ENCODE measurements around the gene ACACB.

Gene ACACB

GRCh38 chr12:109178532-109178931, 62.1 kb downstream of the ACACB start:
- FAIRE-seq = no peak

- no peak for FAIRE-seq
These were observed 63.5 kb downstream of the ACACB start for GRCh38 chr12:109179927-109180326.

- no peak for FAIRE-seq
These were observed 65.9 kb downstream of the ACACB start for GRCh38 chr12:109182041-109182839.

- FAIRE-seq = no peak
These were observed 69.1 kb downstream of the ACACB start for GRCh38 chr12:109185441-109185840.

- no peak for FAIRE-seq
These were observed 70.7 kb downstream of the ACACB start for GRCh38 chr12:109186993-109187653.

- FAIRE-seq = no peak
These were observed 71.8 kb downstream of the ACACB start for GRCh38 chr12:109188108-109188712.

GRCh38 chr12:109189291-109189690, 72.9 kb downstream of the ACACB start:
- no peak for FAIRE-seq

- no peak for FAIRE-seq
These were observed 75.3 kb downstream of the ACACB start for GRCh38 chr12:109191621-109192250.

GRCh38 chr12:109192358-109192757, 76.0 kb downstream of the ACACB start:
- FAIRE-seq = no peak

GRCh38 chr12:109193896-109194295, 77.5 kb downstream of the ACACB start:
- FAIRE-seq = no peak

GRCh38 chr12:109196332-109196731, 79.9 kb downstream of the ACACB start:
- FAIRE-seq = no peak

GRCh38 chr12:109197327-109197726, 80.9 kb downstream of the ACACB start:
- FAIRE-seq = no peak

- no peak for FAIRE-seq
These were observed 82.9 kb downstream of the ACACB start for GRCh38 chr12:109199324-109199723.

- FAIRE-seq = no peak
These were observed 84.6 kb downstream of the ACACB start for GRCh38 chr12:109200825-109201495.

- no peak for FAIRE-seq
These were observed 85.1 kb downstream of the ACACB start for GRCh38 chr12:109201496-109201885.

- no peak for FAIRE-seq
These were observed 86.4 kb downstream of the ACACB start for GRCh38 chr12:109202770-109203169.

- no peak for FAIRE-seq
These were observed 87.1 kb downstream of the ACACB start for GRCh38 chr12:109203480-109203879.

- no peak for FAIRE-seq
These were observed 92.7 kb downstream of the ACACB start for GRCh38 chr12:109209082-109209481.

GRCh38 chr12:109212460-109213115, 96.2 kb downstream of the ACACB start:
- FAIRE-seq = no peak

- no peak for FAIRE-seq
These were observed 97.7 kb downstream of the ACACB start for GRCh38 chr12:109214131-109214530.

- FAIRE-seq = no peak
These were observed 102.6 kb downstream of the ACACB start for GRCh38 chr12:109218996-109219395.

- no peak for FAIRE-seq
These were observed 103.6 kb downstream of the ACACB start for GRCh38 chr12:109219938-109220337.

Data from endometrium (tissue), 2 donors.